ENCODE measurements around the gene EML3.
"Not testable (repeated sequence)": the region's sequence is repeated elsewhere in the genome, so short reads cannot be mapped to it uniquely, and the experiment has no call there.

Gene EML3

GRCh38 chr11:62595124-62595523 is 17.5 kb downstream of the EML3 start:
- DNase-seq = no peak

- DNase-seq = peak; percentile 89 to 94 (median 92)
These were observed 19.0 kb downstream of the EML3 start for GRCh38 chr11:62593434-62594044.

GRCh38 chr11:62592989-62593421 is 19.6 kb downstream of the EML3 start:
- no peak for DNase-seq

GRCh38 chr11:62592146-62592815 is 20.3 kb downstream of the EML3 start:
- DNase-seq = no peak

- peak; percentile 97 to 100 (median 99) for DNase-seq
These were observed 21.0 kb downstream of the EML3 start, which contains the start of gene TUT1 for GRCh38 chr11:62591448-62592145. TSS of gene TUT1 (minus strand) at chr11:62591523. CDS start at chr11:62591485, 38 bp downstream.

GRCh38 chr11:62588966-62589637 is 23.5 kb downstream of the EML3 start:
- DNase-seq = peak in 2 of 3 donors; percentile 27 to 30

- DNase-seq = not testable (repeated sequence)
These were observed 27.2 kb downstream of the EML3 start for GRCh38 chr11:62585356-62585755.

GRCh38 chr11:62581735-62582134 is 30.8 kb downstream of the EML3 start:
- not testable (repeated sequence) for DNase-seq

- no peak for DNase-seq
These were observed 31.4 kb downstream of the EML3 start for GRCh38 chr11:62580959-62581715.

GRCh38 chr11:62579252-62579651 is 33.3 kb downstream of the EML3 start:
- DNase-seq = no peak

- DNase-seq = no peak
These were observed 34.0 kb downstream of the EML3 start for GRCh38 chr11:62578541-62578940.

GRCh38 chr11:62577046-62577714 is 35.4 kb downstream of the EML3 start:
- DNase-seq = peak; percentile 74 to 83 (median 81)

GRCh38 chr11:62575837-62576236 is 36.7 kb downstream of the EML3 start:
- DNase-seq = no peak

GRCh38 chr11:62575156-62575555 is 37.4 kb downstream of the EML3 start:
- no peak for DNase-seq

- DNase-seq = peak; percentile 22 to 52 (median 22)
These were observed 38.1 kb downstream of the EML3 start for GRCh38 chr11:62574363-62575071.

- peak; percentile 99 to 100 (median 100) for DNase-seq
These were observed 38.8 kb downstream of the EML3 start, which contains the start of gene EEF1G for GRCh38 chr11:62573592-62574362. TSS of gene EEF1G (minus strand) at chr11:62573891. CDS start at chr11:62573842, 49 bp downstream.

- DNase-seq = peak; percentile 21 to 40 (median 24)
These were observed 39.5 kb downstream of the EML3 start for GRCh38 chr11:62573006-62573591.

GRCh38 chr11:62572431-62572830 is 40.1 kb downstream of the EML3 start:
- DNase-seq = no peak

GRCh38 chr11:62571493-62571892 is 41.1 kb downstream of the EML3 start:
- not testable (repeated sequence) for DNase-seq

GRCh38 chr11:62570903-62571302 is 41.7 kb downstream of the EML3 start:
- DNase-seq = not testable (repeated sequence)

All from suppressor macrophage treated with lipopolysaccharide for 1 hour (primary cell).